ENCODE measurements around the gene COMTD1. TPM values are rescaled to one million over a fixed set of nuclear protein-coding genes. Genes with fewer than 3 reads are reported as not detected.

Gene COMTD1
- total and polyA plus RNA-seq, 2 experiments from 2014 or later: 36.7 to 46.4 TPM

- peak overlapping the region; percentile 95 for H3K4me3 ChIP-seq
- H2AFZ ChIP-seq: peak overlapping the region; percentile 97
- TF ChIP-seq CTCF (IDR thresholded peaks at IDR 0.05; ENCODE audit: poor library complexity) (no peak), EZH2 (IDR thresholded peaks at IDR 0.05; ENCODE audit: borderline replicate concordance) (no peak), EZH2phosphoT487 (IDR thresholded peaks at IDR 0.05; ENCODE audit: low read depth, severe bottlenecking, unreplicated experiment) (no peak)
- H3K27ac ChIP-seq: peak overlapping the region; percentile 100
- DNase-seq (ENCODE audit: low spot score): peak; percentile 63
- H3K4me2 ChIP-seq: peak overlapping the region; percentile 95
- 1% methylated on average over 35 of the region's 38 CpGs for WGBS (ENCODE audit: low lambda C conversion rate, missing lambda C conversion rate)
- H3K79me2 ChIP-seq: peaks cover 54% of the 10 kb centered on the region
- H4K20me1 ChIP-seq (ENCODE audit: insufficient read depth, poor library complexity, severe bottlenecking): peaks cover 20% of the 10 kb centered on the region
- H3K27me3 ChIP-seq: no peaks in the 10 kb centered on the region
- no peaks in the 10 kb centered on the region for H3K36me3 ChIP-seq (replicated peaks; ENCODE audit: insufficient read depth, low read depth)
- no peaks in the 10 kb centered on the region for H3K9me3 ChIP-seq (ENCODE audit: low read depth)
- no peaks in the 10 kb centered on the region for H3K9me2 ChIP-seq (replicated peaks; ENCODE audit: insufficient read depth)
- peaks cover 17% of the 10 kb centered on the region for H3K4me1 ChIP-seq (ENCODE audit: insufficient read depth)
Observed at GRCh38 chr10:75211007-75211691, 24.6 kb downstream of the COMTD1 start.

DNA sequence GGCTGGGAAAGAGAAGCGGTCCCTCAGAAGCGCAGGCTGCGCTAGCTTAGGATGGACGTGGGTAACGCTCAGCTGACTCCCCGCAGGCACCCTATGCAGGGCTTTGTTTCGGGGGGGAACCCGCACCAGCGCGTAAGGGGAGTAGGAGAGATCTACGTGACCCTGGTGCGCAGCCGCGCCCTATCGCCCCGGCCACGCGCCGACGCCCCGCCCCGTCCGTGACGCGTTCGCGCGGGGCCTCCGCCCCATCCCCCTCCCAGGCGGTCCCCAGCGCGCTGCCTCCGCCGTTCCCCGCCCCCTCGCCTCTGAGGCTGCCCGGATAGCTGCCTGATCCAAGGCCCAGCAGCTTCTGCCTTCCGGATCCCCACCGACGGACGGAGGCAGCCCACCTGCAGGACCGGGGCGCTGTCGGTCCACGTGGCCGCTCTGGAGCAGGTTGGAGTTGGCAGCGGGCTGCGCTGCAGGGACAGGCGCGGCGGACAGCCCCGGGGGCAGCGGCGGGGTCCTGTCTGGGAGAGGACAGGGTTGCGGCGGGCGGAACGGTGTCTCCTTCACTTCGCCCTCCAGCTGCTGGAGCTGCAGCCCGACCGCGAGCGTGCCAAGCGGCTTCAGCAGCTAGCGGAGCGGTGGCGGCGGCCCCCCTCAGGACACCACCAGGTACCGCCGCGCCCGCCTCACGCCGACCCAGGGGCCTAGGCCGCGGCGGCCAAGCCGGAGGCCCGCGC, 25.3 kb downstream of the COMTD1 start, which contains the start of gene VDAC2:
Gene VDAC2, plus strand, starts transcription at position 515 of the 725 bp plus-strand sequence. CDS start 363 bp downstream, outside the sequence.
- Histone ChIP-seq H3K27ac (peak within 1 kb of the TSS; percentile 100), H3K4me1 (ENCODE audit: insufficient read depth) (peaks cover 17% of the 10 kb centered on the region), H3K4me2 (peak within 1 kb of the TSS; percentile 95), H3K79me2 (peaks cover 47% of the 10 kb centered on the region), H4K20me1 (ENCODE audit: insufficient read depth, poor library complexity, severe bottlenecking) (peaks cover 14% of the 10 kb centered on the region), H3K4me3 (peak within 1 kb of the TSS; percentile 95), H3K27me3 (no peaks in the 10 kb centered on the region), H2AFZ (peak within 1 kb of the TSS; percentile 97), H3K36me3 (replicated peaks; ENCODE audit: insufficient read depth, low read depth) (no peaks in the 10 kb centered on the region), H3K9me2 (replicated peaks; ENCODE audit: insufficient read depth) (no peaks in the 10 kb centered on the region), H3K9me3 (ENCODE audit: low read depth) (no peaks in the 10 kb centered on the region)
- TF ChIP-seq EZH2phosphoT487 (IDR thresholded peaks at IDR 0.05; ENCODE audit: low read depth, severe bottlenecking, unreplicated experiment) (no peak), CTCF (IDR thresholded peaks at IDR 0.05; ENCODE audit: poor library complexity) (no peak), EZH2 (IDR thresholded peaks at IDR 0.05; ENCODE audit: borderline replicate concordance) (no peak)
- WGBS (ENCODE audit: low lambda C conversion rate, missing lambda C conversion rate): under 1% methylated on average over 31 of the region's 80 CpGs
- DNase-seq (ENCODE audit: low spot score): peak; percentile 95

- Histone ChIP-seq H3K79me2 (peaks cover 41% of the 10 kb centered on the region), H3K9me3 (ENCODE audit: low read depth) (no peaks in the 10 kb centered on the region), H3K36me3 (replicated peaks; ENCODE audit: insufficient read depth, low read depth) (no peaks in the 10 kb centered on the region), H3K4me1 (ENCODE audit: insufficient read depth) (peaks cover 17% of the 10 kb centered on the region), H3K27ac (peak overlapping the region; percentile 100), H3K27me3 (no peaks in the 10 kb centered on the region), H2AFZ (peak overlapping the region; percentile 97), H3K4me3 (peak overlapping the region; percentile 83), H3K4me2 (peak overlapping the region; percentile 95), H3K9me2 (replicated peaks; ENCODE audit: insufficient read depth) (no peaks in the 10 kb centered on the region), H4K20me1 (ENCODE audit: insufficient read depth, poor library complexity, severe bottlenecking) (peaks cover 14% of the 10 kb centered on the region)
- 3% methylated on average over 19 of the region's 19 CpGs for WGBS (ENCODE audit: low lambda C conversion rate, missing lambda C conversion rate)
- TF ChIP-seq EZH2 (IDR thresholded peaks at IDR 0.05; ENCODE audit: borderline replicate concordance) (no peak), EZH2phosphoT487 (IDR thresholded peaks at IDR 0.05; ENCODE audit: low read depth, severe bottlenecking, unreplicated experiment) (no peak), CTCF (IDR thresholded peaks at IDR 0.05; ENCODE audit: poor library complexity) (no peak)
- DNase-seq (ENCODE audit: low spot score): peak; percentile 85
Observed at GRCh38 chr10:75209921-75210281, 25.9 kb downstream of the COMTD1 start.
